Activated naive CD8-positive, alpha-beta T cell (primary cell): Measurements from ENCODE around the gene OR10Z1.

ENCODE experiments used
- H3K27ac Mint-ChIP-seq: one replicate; pipeline ENCODE4 v1.8.0; 2021; ENCODE audit warnings: mixed read lengths
- H3K27me3 Mint-ChIP-seq: one replicate; pipeline ENCODE4 v1.8.0; 2021; ENCODE audit warnings: mixed read lengths
- H3K36me3 Mint-ChIP-seq: one replicate; pipeline ENCODE4 v1.8.0; 2021; ENCODE audit warnings: mixed read lengths
- H3K4me1 Mint-ChIP-seq: one replicate; pipeline ENCODE4 v1.8.0; 2021; ENCODE audit warnings: low read depth, mixed read lengths
- H3K4me3 Mint-ChIP-seq: one replicate; pipeline ENCODE4 v1.8.0; 2021; ENCODE audit warnings: mild to moderate bottlenecking, mixed read lengths
- H3K9me3 Mint-ChIP-seq: one replicate; pipeline ENCODE4 v1.8.0; 2021; ENCODE audit warnings: low read depth, mixed read lengths

OR10Z1 gene

GRCh38 chr1:158644449-158644848 is 39.4 kb downstream of the OR10Z1 start:
- Mint-ChIP-seq H3K4me3 (no peak overlapping the region), H3K36me3 (no peaks in the 10 kb centered on the region), H3K27me3 (no peaks in the 10 kb centered on the region), H3K9me3 (no peaks in the 10 kb centered on the region), H3K27ac (no peak overlapping the region), H3K4me1 (peaks cover 11% of the 10 kb centered on the region)

GRCh38 chr1:158646465-158646864 is 41.4 kb downstream of the OR10Z1 start:
- Mint-ChIP-seq H3K27ac (no peak overlapping the region), H3K9me3 (no peaks in the 10 kb centered on the region), H3K36me3 (no peaks in the 10 kb centered on the region), H3K4me1 (peaks cover 11% of the 10 kb centered on the region), H3K27me3 (no peaks in the 10 kb centered on the region), H3K4me3 (no peak overlapping the region)

- Mint-ChIP-seq H3K27me3 (peaks cover 2% of the 10 kb centered on the region), H3K9me3 (no peaks in the 10 kb centered on the region), H3K4me1 (peaks cover 11% of the 10 kb centered on the region), H3K27ac (no peak overlapping the region), H3K4me3 (no peak overlapping the region), H3K36me3 (no peaks in the 10 kb centered on the region)
Measured at GRCh38 chr1:158649052-158649451, 44.0 kb downstream of the OR10Z1 start.

- Mint-ChIP-seq H3K4me1 (peaks cover 2% of the 10 kb centered on the region), H3K27me3 (peaks cover 2% of the 10 kb centered on the region), H3K4me3 (no peak overlapping the region), H3K36me3 (no peaks in the 10 kb centered on the region), H3K27ac (no peak overlapping the region), H3K9me3 (no peaks in the 10 kb centered on the region)
Measured at GRCh38 chr1:158652721-158653334, 47.8 kb downstream of the OR10Z1 start.

GRCh38 chr1:158654086-158654485 is 49.0 kb downstream of the OR10Z1 start:
- Mint-ChIP-seq H3K36me3 (no peaks in the 10 kb centered on the region), H3K4me1 (peaks cover 2% of the 10 kb centered on the region), H3K27me3 (peaks cover 2% of the 10 kb centered on the region), H3K27ac (no peak overlapping the region), H3K4me3 (no peak overlapping the region), H3K9me3 (no peaks in the 10 kb centered on the region)

GRCh38 chr1:158654571-158654970 is 49.5 kb downstream of the OR10Z1 start:
- Mint-ChIP-seq H3K4me1 (peaks cover 2% of the 10 kb centered on the region), H3K27ac (no peak overlapping the region), H3K9me3 (no peaks in the 10 kb centered on the region), H3K27me3 (peaks cover 2% of the 10 kb centered on the region), H3K36me3 (no peaks in the 10 kb centered on the region), H3K4me3 (no peak overlapping the region)
